Suprapubic skin (tissue), 4 donors: ENCODE results near the gene MAP1B. TPM values are rescaled to one million over a fixed set of nuclear protein-coding genes. Genes with fewer than 3 reads are reported as not detected.

Experiments
- DNase-seq, 2 donors: peaks; one replicate each; pipeline ENCODE4 v3.0.0-alpha.2; 2019; ENCODE audit warnings: low spot score in 2 of 2
- H3K27ac ChIP-seq: fragments of 200-600 bp; sonication (generic); one replicate; pipeline ENCODE4 v1.5.1; 2019
- H3K27me3 ChIP-seq: fragments of 200-600 bp; sonication (generic); one replicate; pipeline ENCODE4 v1.5.1; 2019
- H3K36me3 ChIP-seq: fragments of 200-600 bp; sonication (generic); one replicate; pipeline ENCODE4 v1.5.1; 2019
- H3K4me1 ChIP-seq: fragments of 200-600 bp; sonication (generic); one replicate; pipeline ENCODE4 v1.5.1; 2019
- H3K4me3 ChIP-seq: fragments of 200-600 bp; sonication (generic); one replicate; pipeline ENCODE4 v1.5.1; 2019; ENCODE audit warnings: mild to moderate bottlenecking
- H3K9me3 ChIP-seq: fragments of 200-600 bp; sonication (generic); one replicate; pipeline ENCODE4 v1.5.1; 2019
- EP300 ChIP-seq: sonication (generic); formaldehyde crosslinking; IDR thresholded peaks from one replicate; pipeline ENCODE4 v1.6.1; 2017; ENCODE audit warnings: antibody characterized with exemption
- POLR2A ChIP-seq, 2 donors: fragments of 450-650 bp; IDR thresholded peaks; one replicate each; pipeline ENCODE4 v1.6.1; 2017; ENCODE audit warnings: antibody characterized with exemption in 2 of 2, mild to moderate bottlenecking in 2 of 2, moderate library complexity in 2 of 2
- POLR2AphosphoS5 ChIP-seq, 3 donors: sonication (generic); formaldehyde crosslinking; IDR thresholded peaks; one replicate each; pipeline ENCODE4 v1.6.1; 2017; ENCODE audit warnings: antibody characterized with exemption in 3 of 3
- WGBS: methylation state at CpG from one replicate; pipeline ENCODE4 v1.1.5; 2018; 5-methylcytosine and 5-hydroxymethylcytosine counted together
- total RNA-seq, 4 donors: library from RNA; depleted of rRNA; stranded (reverse); fragments of >200 nt; gene quantifications; one replicate each; pipeline ENCODE4 v1.1.0, GENCODE V29; 2016
- TF ChIP-seq, protein P1 (sequence below), 2 donors: fragments of 200-600 bp in 1 of 2; fragments of 450-650 bp in 1 of 2; sonication (generic) in 1 of 2; IDR thresholded peaks; one replicate each; pipeline ENCODE4 v1.5.1; 2016 to 2019; ENCODE audit warnings: antibody characterized with exemption in 2 of 2, mild to moderate bottlenecking in 1 of 2, moderate library complexity in 1 of 2

The MAP1B gene
- total RNA-seq, 4 donors from 2014 or later: 38.1 to 172 (median 67.5) TPM

GRCh38 chr5:72096602-72097188, 10.6 kb upstream of the MAP1B start:
- no peak overlapping the region for H3K4me3 ChIP-seq
- H3K9me3 ChIP-seq: no peaks in the 10 kb centered on the region
- peaks cover 3% of the 10 kb centered on the region for H3K27me3 ChIP-seq
- H3K27ac ChIP-seq: no peak overlapping the region
- H3K4me1 ChIP-seq: no peaks in the 10 kb centered on the region
- WGBS: 79% methylated on average over 6 of the region's 6 CpGs
- no peak for DNase-seq
- no peaks in the 10 kb centered on the region for H3K36me3 ChIP-seq
- TF ChIP-seq POLR2AphosphoS5 (IDR thresholded peaks at IDR 0.05) (no peak), EP300 (no peak), POLR2A (IDR thresholded peaks at IDR 0.05) (no peak)
- TF ChIP-seq, protein P1, sequence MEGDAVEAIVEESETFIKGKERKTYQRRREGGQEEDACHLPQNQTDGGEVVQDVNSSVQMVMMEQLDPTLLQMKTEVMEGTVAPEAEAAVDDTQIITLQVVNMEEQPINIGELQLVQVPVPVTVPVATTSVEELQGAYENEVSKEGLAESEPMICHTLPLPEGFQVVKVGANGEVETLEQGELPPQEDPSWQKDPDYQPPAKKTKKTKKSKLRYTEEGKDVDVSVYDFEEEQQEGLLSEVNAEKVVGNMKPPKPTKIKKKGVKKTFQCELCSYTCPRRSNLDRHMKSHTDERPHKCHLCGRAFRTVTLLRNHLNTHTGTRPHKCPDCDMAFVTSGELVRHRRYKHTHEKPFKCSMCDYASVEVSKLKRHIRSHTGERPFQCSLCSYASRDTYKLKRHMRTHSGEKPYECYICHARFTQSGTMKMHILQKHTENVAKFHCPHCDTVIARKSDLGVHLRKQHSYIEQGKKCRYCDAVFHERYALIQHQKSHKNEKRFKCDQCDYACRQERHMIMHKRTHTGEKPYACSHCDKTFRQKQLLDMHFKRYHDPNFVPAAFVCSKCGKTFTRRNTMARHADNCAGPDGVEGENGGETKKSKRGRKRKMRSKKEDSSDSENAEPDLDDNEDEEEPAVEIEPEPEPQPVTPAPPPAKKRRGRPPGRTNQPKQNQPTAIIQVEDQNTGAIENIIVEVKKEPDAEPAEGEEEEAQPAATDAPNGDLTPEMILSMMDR (IDR thresholded peaks at IDR 0.05): no peak

DNA sequence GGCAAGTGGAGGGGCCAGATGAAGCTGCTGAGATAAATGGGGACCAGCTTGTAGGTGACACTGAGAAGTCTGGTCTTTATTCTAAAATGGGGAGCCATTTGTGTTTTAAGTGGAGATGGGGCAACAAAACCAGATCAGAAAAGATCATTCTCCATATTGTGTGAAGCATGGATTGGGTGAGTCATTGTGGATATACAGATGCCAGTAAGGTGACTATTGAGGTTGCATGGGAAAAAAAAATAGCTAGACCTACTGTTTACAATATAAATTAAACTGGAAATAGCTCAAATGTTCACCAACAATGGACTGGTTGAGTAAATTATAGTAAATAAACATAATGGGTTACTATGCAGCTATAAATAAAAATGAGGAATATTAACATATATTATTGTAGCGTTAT, 5.4 kb upstream of the MAP1B start:
- Histone ChIP-seq H3K27me3 (peaks cover 2% of the 10 kb centered on the region), H3K4me3 (no peak overlapping the region), H3K9me3 (no peaks in the 10 kb centered on the region), H3K27ac (no peak overlapping the region), H3K4me1 (peaks cover 3% of the 10 kb centered on the region), H3K36me3 (no peaks in the 10 kb centered on the region)
- no peak for TF ChIP-seq EP300
- no peak for TF ChIP-seq POLR2AphosphoS5 (IDR thresholded peaks at IDR 0.05)
- TF ChIP-seq, protein P1 (IDR thresholded peaks at IDR 0.05): no peak
- TF ChIP-seq POLR2A (IDR thresholded peaks at IDR 0.05): no peak
- WGBS: 94% methylated on average over 1 of the region's 1 CpG
- no peak for DNase-seq

- no peaks in the 10 kb centered on the region for H3K9me3 ChIP-seq
- no peaks in the 10 kb centered on the region for H3K36me3 ChIP-seq
- no peak for DNase-seq
- H3K4me3 ChIP-seq: peak overlapping the region; percentile 65
- TF ChIP-seq EP300 (no peak), POLR2A (IDR thresholded peaks at IDR 0.05) (no peak), POLR2AphosphoS5 (IDR thresholded peaks at IDR 0.05) (no peak)
- TF ChIP-seq, protein P1 (IDR thresholded peaks at IDR 0.05): no peak
- H3K27ac ChIP-seq: peak overlapping the region; percentile 90
- WGBS: 25% methylated on average over 11 of the region's 11 CpGs
- peaks cover 23% of the 10 kb centered on the region for H3K27me3 ChIP-seq
- H3K4me1 ChIP-seq: peaks cover 20% of the 10 kb centered on the region
Measured at GRCh38 chr5:72106817-72107130, 501 bp upstream of the MAP1B start.

GRCh38 chr5:72107901-72108201, 576 bp downstream of the MAP1B start:
- Histone ChIP-seq H3K4me3 (peak overlapping the region; percentile 65), H3K9me3 (no peaks in the 10 kb centered on the region), H3K27ac (peak overlapping the region; percentile 90), H3K36me3 (no peaks in the 10 kb centered on the region), H3K27me3 (peaks cover 23% of the 10 kb centered on the region), H3K4me1 (peaks cover 20% of the 10 kb centered on the region)
- DNase-seq: no peak
- TF ChIP-seq EP300 (no peak), POLR2A (IDR thresholded peaks at IDR 0.05) (no peak), POLR2AphosphoS5 (IDR thresholded peaks at IDR 0.05) (no peak)
- TF ChIP-seq, protein P1 (IDR thresholded peaks at IDR 0.05): no peak
- 0% methylated on average over 11 of the region's 11 CpGs for WGBS

- H3K4me3 ChIP-seq: peak overlapping the region; percentile 65
- WGBS: 2% methylated on average over 26 of the region's 72 CpGs
- no peaks in the 10 kb centered on the region for H3K9me3 ChIP-seq
- H3K4me1 ChIP-seq: peaks cover 20% of the 10 kb centered on the region
- no peaks in the 10 kb centered on the region for H3K36me3 ChIP-seq
- H3K27ac ChIP-seq: peak overlapping the region; percentile 90
- DNase-seq: peak; percentile 81 to 87
- TF ChIP-seq, protein P1 (IDR thresholded peaks at IDR 0.05): no peak
- peak in 1 of 3 donors; percentile 36 for TF ChIP-seq POLR2AphosphoS5 (IDR thresholded peaks at IDR 0.05)
- H3K27me3 ChIP-seq: peaks cover 23% of the 10 kb centered on the region
Measured at GRCh38 chr5:72108202-72109061, 1.2 kb downstream of the MAP1B start.
